NCI-H146 treated with DMSO at 0.1 percent for 48 hours (cell line): ENCODE data around the gene FBXO8.
"Not testable (repeated sequence)": the region's sequence is repeated elsewhere in the genome, so short reads cannot be mapped to it uniquely, and the experiment has no call there.

Source experiments
- DNase-seq: peaks from one replicate; lab custom pipeline; 2025; ENCODE audit not compliant: unreplicated experiment; lab: John Stamatoyannopoulos, UW

The FBXO8 gene

GRCh38 chr4:174283507-174284471 lies at the start of gene FBXO8, which contains the start of gene CEP44:
TSS of gene FBXO8 (minus strand) at chr4:174283667. CDS start at chr4:174263092, 20,575 bp downstream.
TSS of gene CEP44 (plus strand) at chr4:174283911. CDS start at chr4:174299122, 15,211 bp downstream.
- peak; percentile 55 for DNase-seq

- no peak for DNase-seq
Observed at GRCh38 chr4:174332741-174333493, 49.5 kb upstream of the FBXO8 start.

- DNase-seq = no peak
Observed at GRCh38 chr4:174324725-174325124, 41.3 kb upstream of the FBXO8 start.

GRCh38 chr4:174324236-174324635 lies 40.8 kb upstream of the FBXO8 start:
- no peak for DNase-seq

GRCh38 chr4:174320494-174321199 lies 37.2 kb upstream of the FBXO8 start:
- no peak for DNase-seq

GRCh38 chr4:174318829-174319764 lies 35.6 kb upstream of the FBXO8 start:
- peak; percentile 4 for DNase-seq

GRCh38 chr4:174317531-174317930 lies 34.1 kb upstream of the FBXO8 start:
- no peak for DNase-seq

- DNase-seq = no peak
Observed at GRCh38 chr4:174316954-174317353, 33.5 kb upstream of the FBXO8 start.

- DNase-seq = no peak
Observed at GRCh38 chr4:174316546-174316945, 33.1 kb upstream of the FBXO8 start.

GRCh38 chr4:174314770-174315169 lies 31.3 kb upstream of the FBXO8 start:
- DNase-seq = no peak

GRCh38 chr4:174314274-174314673 lies 30.8 kb upstream of the FBXO8 start:
- no peak for DNase-seq

GRCh38 chr4:174312993-174313392 lies 29.5 kb upstream of the FBXO8 start:
- DNase-seq = no peak

- DNase-seq = no peak
Observed at GRCh38 chr4:174307694-174308093, 24.2 kb upstream of the FBXO8 start.

- no peak for DNase-seq
Observed at GRCh38 chr4:174305961-174306360, 22.5 kb upstream of the FBXO8 start.

- DNase-seq = no peak
Observed at GRCh38 chr4:174304664-174305063, 21.2 kb upstream of the FBXO8 start.

- DNase-seq = no peak
Observed at GRCh38 chr4:174303687-174304086, 20.2 kb upstream of the FBXO8 start.

- DNase-seq = not testable (repeated sequence)
Observed at GRCh38 chr4:174295142-174295541, 11.7 kb upstream of the FBXO8 start.

GRCh38 chr4:174294641-174295040 lies 11.2 kb upstream of the FBXO8 start:
- not testable (repeated sequence) for DNase-seq

- DNase-seq = no peak
Observed at GRCh38 chr4:174292473-174292872, 9.0 kb upstream of the FBXO8 start.

GRCh38 chr4:174286870-174287269 lies 3.4 kb upstream of the FBXO8 start:
- DNase-seq = no peak
